ENCODE measurements around the gene SYT14. TPM values are rescaled to one million over a fixed set of nuclear protein-coding genes. Genes with fewer than 3 reads are reported as not detected.
"Not testable (repeated sequence)": the region's sequence is repeated elsewhere in the genome, so short reads cannot be mapped to it uniquely, and the experiment has no call there.

Gene SYT14
- total RNA-seq, 1 donor from 2014 or later = not detected

- intact Hi-C loops (cut with DNase I) = no loop called here
- DNase-seq = no peak
These were observed 213.1 kb downstream of the SYT14 start for GRCh38 chr1:210151052-210151672.

DNA sequence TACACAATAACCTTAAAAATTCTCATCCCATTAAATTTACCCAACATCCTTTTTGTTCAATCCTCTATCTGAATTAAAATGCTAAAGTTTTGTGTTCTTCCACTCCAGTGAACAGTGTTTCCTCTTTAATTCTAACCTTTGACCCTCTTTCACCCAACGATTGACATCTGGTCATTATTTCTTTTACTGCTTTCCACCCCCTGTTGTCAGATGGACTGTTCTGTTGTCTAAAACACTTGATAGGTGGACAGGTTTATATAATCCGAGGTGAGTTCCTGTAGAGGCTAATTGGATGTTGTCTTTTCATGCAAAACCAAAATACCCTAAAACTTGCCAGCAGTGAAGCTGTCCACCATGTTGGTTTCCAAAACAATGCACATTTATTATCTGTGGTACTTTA lies 221.2 kb downstream of the SYT14 start:
- intact Hi-C loops (cut with DNase I) = no loop called here
- DNase-seq = no peak
- no peak for ATAC-seq (ENCODE audit: poor library complexity)

More at GRCh38 chr1:210151052-210151672, 213.1 kb downstream of the SYT14 start:
- no peak for ATAC-seq (ENCODE audit: poor library complexity)

DNA sequence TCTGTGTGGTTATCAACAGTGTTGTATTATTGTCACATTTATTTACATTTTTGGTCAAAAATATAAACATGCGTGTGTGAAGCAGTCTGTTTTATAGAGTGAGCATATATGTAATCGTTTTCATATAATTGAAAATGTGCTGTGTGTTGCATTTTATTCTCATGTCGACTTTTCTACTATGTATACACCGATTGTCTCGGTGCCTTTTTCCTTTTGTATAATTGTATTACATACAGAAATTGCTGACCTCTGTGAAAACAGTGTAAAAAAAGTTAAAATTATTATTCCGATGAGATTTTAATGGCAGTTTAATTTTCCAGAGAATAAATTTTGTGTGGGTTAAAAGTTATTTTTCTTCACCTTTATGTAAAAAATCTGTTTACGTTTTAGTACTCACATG lies 232.2 kb downstream of the SYT14 start:
- ATAC-seq (ENCODE audit: poor library complexity) (no peak), DNase-seq (no peak)
- intact Hi-C loops (cut with DNase I) = no loop called here

GRCh38 chr1:210174133-210174532 lies 236.1 kb downstream of the SYT14 start:
- ATAC-seq (ENCODE audit: poor library complexity) (no peak), DNase-seq (no peak)
- intact Hi-C loops (cut with DNase I) = no loop called here

GRCh38 chr1:210185063-210185462 lies 247.0 kb downstream of the SYT14 start:
- no peak for DNase-seq
- ATAC-seq (ENCODE audit: poor library complexity) = no peak
- intact Hi-C loops (cut with DNase I) = no loop called here

GRCh38 chr1:210187849-210188606 lies 250.0 kb downstream of the SYT14 start:
- DNase-seq; intact Hi-C loops (cut with DNase I); ATAC-seq (ENCODE audit: poor library complexity): not testable (repeated sequence)

DNA sequence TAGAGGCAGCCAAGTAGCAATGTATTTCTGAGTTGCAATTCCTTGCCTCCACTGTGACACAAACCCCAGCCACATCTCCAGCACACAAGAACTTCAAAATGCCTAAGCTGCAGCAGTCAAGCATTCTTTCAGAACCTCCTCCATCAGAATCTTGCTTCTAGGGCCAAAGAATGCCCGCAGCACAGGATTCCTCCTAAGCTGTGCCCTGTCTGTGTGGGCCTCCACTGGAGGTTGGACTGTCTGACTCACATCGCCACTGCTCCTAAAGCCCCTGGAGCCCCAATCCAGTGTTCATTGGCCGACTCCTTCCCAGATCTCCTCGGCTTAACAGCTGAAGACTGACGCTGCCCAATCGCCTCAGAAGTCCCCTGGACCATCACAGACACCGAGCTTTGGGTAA lies 251.4 kb downstream of the SYT14 start:
- intact Hi-C loops (cut with DNase I) = no loop called here
- ATAC-seq (ENCODE audit: poor library complexity) (no peak), DNase-seq (no peak)

- no peak for DNase-seq
- intact Hi-C loops (cut with DNase I) = no loop called here
- no peak for ATAC-seq (ENCODE audit: poor library complexity)
These were observed 257.7 kb downstream of the SYT14 start for GRCh38 chr1:210195635-210196160.

GRCh38 chr1:210196266-210196665 lies 258.2 kb downstream of the SYT14 start:
- DNase-seq; intact Hi-C loops (cut with DNase I); ATAC-seq (ENCODE audit: poor library complexity): not testable (repeated sequence)

DNA sequence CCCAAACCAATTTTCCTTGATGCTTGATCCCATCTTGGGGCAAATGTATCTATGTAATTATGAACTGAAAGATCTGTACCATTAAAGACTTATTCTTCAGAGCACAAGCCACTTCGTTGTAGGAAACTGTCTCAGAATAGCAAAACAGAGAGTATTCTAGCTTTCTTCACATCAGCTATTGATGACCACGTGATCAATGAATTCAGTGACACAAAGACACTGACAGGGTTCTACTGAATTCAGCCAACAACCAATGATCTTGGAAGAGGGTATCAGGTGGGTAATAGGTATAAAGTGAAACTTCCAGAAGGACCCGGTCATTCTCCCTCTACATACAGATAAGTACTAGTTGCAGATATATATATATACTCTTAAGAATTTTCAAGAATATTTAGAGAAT lies 260.8 kb downstream of the SYT14 start:
- intact Hi-C loops (cut with DNase I) = no loop called here
- no peak for ATAC-seq (ENCODE audit: poor library complexity)
- DNase-seq = no peak

DNA sequence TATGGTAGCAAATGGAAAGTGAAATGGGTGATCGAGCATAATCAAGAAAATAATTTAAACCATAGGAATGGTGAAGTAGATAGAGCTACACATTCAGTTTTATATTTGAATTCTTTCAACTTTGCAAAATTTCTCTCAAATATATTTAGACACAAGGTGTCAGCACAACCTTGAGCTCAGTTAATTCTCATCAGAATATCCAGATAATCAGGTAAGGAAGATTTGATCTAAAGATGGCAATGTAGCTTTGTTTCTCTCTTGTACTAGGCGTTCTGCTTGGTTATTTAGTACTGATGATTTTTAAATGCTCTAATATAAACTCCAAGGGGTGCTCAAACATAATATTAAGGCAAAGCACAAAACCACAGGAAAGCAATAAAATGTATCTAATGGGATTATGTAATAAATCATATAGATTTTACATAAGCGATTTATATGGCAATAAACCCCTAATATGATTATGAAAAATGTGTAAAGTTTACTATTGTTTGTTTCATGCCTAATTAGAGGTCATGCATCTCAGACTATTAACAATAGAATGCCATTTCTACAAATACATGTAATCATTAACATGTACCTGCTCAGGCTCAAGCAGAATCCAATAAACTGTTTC lies 262.2 kb downstream of the SYT14 start:
- no peak for DNase-seq
- intact Hi-C loops (cut with DNase I) = no loop called here
- no peak for ATAC-seq (ENCODE audit: poor library complexity)

DNA sequence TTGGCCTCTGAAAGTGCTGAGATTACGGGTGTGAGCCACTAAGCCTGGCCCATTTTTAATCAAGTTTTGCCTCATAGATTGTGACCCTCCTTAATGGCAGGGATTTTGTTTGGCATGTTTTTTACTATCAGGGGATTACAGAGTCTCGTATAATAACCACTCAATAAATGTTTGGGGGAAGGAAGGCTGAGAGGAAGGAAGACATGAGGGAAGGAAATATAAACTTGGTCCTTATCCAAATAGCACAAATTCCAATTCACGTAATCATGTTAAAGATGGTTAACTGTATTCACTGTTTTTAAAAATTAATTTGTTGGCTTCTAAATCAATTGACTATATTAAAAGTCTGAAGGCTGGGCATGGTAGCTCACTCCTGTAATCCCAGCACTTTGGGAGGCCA lies 263.7 kb downstream of the SYT14 start:
- ATAC-seq (ENCODE audit: poor library complexity) = no peak
- intact Hi-C loops (cut with DNase I) = no loop called here

GRCh38 chr1:210207597-210208450 lies 269.8 kb downstream of the SYT14 start:
- ATAC-seq (ENCODE audit: poor library complexity) (no peak), DNase-seq (no peak)
- intact Hi-C loops (cut with DNase I) = no loop called here

More for the DNA sequence above, 263.7 kb downstream of the SYT14 start:
- no peak for DNase-seq

DNA sequence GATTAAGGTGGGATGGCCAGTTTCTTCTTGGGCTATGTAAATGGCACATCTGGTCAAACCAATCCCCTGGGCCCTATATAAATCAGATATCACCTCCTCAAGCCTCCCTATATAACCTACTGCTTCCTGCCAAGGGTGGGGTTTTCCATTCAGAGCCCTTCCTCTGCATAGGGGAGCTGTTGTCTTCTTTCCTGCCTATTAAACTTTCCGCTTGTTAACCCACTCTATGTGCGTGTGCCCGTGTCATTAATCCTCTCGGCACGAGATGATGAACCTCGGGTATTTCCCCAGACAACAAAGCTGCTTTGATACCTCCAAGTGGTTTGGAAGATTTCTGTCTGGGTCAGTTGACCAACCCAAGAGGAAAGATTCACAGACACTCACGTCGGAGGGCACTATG lies 275.3 kb downstream of the SYT14 start:
- DNase-seq (no peak), ATAC-seq (ENCODE audit: poor library complexity) (no peak)
- intact Hi-C loops (cut with DNase I) = no loop called here

DNA sequence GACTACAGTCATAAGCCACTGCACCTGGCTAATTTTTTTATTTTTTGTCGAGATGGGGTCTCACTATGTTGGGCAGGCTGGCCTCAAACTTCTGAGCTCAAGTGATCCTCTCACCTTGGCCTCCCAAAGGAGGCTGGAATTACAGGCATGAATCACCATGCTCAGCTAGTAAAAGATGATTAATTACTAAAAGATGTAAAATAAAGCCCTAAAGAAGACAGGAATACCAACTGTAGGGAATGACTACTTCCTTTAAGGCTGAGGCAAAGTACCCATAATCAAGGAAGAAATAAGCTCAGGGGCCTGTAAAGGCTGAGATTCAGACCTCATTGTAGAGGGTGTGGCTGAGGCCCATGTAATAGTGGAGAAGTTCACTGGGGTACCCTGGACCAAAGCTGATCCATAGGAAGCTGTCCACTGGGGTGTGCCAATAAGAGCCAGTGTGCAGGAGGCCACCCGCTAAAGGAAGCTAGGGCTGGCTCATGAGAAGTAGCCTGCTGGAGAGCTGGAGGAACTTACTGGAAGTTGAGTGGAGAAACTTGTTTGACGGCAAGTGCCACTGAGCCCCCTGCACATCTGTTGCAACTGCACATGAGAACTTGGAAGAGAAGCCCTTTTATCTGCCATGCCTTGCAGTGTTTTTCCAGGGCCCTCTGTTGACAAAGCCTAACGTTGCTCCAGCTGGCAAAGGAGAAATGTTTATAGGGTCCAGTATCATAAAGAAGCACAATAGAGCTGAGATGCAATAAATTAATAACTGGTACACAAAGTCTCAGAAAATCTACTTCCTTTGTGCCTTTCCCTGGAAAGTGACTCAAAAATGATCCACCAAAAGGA lies 276.8 kb downstream of the SYT14 start:
- intact Hi-C loops (cut with DNase I) = no loop called here
- DNase-seq (no peak), ATAC-seq (ENCODE audit: poor library complexity) (no peak)

- intact Hi-C loops (cut with DNase I) = no loop called here
- ATAC-seq (ENCODE audit: poor library complexity) (no peak), DNase-seq (no peak)
These were observed 279.5 kb downstream of the SYT14 start for GRCh38 chr1:210217482-210217881.

DNA sequence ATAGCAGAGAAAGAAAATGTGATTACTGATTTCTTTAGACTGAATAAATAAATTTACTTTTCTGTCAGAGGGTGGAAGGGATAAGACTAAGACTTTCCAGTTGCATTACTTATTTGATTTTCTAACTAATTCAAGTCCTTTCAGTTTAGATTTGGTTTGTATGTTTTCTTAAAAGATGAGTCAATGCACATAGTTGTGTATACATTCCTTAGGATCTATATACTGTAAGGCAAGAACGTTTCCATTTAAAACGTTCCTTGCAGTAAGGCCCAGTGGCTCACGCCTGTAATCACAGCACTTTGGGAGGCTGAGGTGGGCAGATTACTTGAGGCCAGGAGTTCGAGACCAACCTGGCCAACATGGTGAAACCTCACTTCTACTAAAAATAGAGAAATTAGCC lies 280.0 kb downstream of the SYT14 start:
- DNase-seq (no peak), ATAC-seq (ENCODE audit: poor library complexity) (no peak)
- intact Hi-C loops (cut with DNase I) = no loop called here

Data from Right ventricle myocardium superior (tissue), 1 donor.